K562 (cell line): ENCODE results near the gene E2F3.
A peak's percentile ranks its signal among the peaks of the same experiment; 100 is the strongest.

Experiments
- C11orf30 ChIP-seq: fragments of 450-650 bp; IDR thresholded peaks from 2 replicates; pipeline ENCODE4 v1.6.1; 2016; ENCODE audit warnings: low read depth, mild to moderate bottlenecking
- PCBP1 ChIP-seq: fragments of 200-400 bp; formaldehyde crosslinking; IDR thresholded peaks from 2 replicates; pipeline ENCODE4 v1.6.1; 2018; ENCODE audit warnings: mild to moderate bottlenecking, low read depth, low read length; ENCODE audit not compliant: poor library complexity, severe bottlenecking
- SIN3A ChIP-seq, 2 experiments: fragments of 150-350 bp in 1 of 2; IDR thresholded peaks; 2 replicates each; pipeline ENCODE4 v1.6.1; 2011 to 2016; ENCODE audit warnings: borderline replicate concordance in 2 of 2, low read depth in 2 of 2, low read length in 2 of 2, mild to moderate bottlenecking in 2 of 2, moderate library complexity in 2 of 2; ENCODE audit not compliant: control insufficient read depth in 1 of 2
- SOX6 ChIP-seq: fragments of 450-650 bp; IDR thresholded peaks from 2 replicates; pipeline ENCODE4 v1.6.1; 2014; ENCODE audit warnings: mild to moderate bottlenecking
- TEAD1 ChIP-seq, 2 experiments: fragments of 450-650 bp in 1 of 2; sonication (generic) in 1 of 2; formaldehyde crosslinking; IDR thresholded peaks; 2 replicates each; pipeline versions ENCODE4 v1.4.0 to v1.8.0; 2020 to 2022; ENCODE audit warnings: mild to moderate bottlenecking in 2 of 2, missing genetic modification reagents in 1 of 2
- ZKSCAN3 ChIP-seq: fragments of 250-450 bp; sonication (Bioruptor Pico); IDR thresholded peaks from 2 replicates; pipeline ENCODE4 v1.4.0; 2020
- ZNF3 ChIP-seq: fragments of 250-450 bp; sonication (Bioruptor Pico); IDR thresholded peaks from 2 replicates; pipeline ENCODE4 v1.5.0; 2021; ENCODE audit warnings: mild to moderate bottlenecking, moderate library complexity

- no peak; a peak in 2 of 4 replicates for TF ChIP-seq TEAD1 (CRISPR knock-in tag; IDR thresholded peaks at IDR 0.05)
- no peak for TF ChIP-seq SIN3A (IDR thresholded peaks at IDR 0.05; ENCODE audit: borderline replicate concordance in 2 of 2, control insufficient read depth in 1 of 2, low read depth in 2 of 2, low read length in 2 of 2)
- no peak for TF ChIP-seq PCBP1
- no peak for TF ChIP-seq ZNF3 (CRISPR knock-in tag)
- peak; percentile 91 for TF ChIP-seq C11orf30
- peak; percentile 94 for TF ChIP-seq SOX6
- no peak for TF ChIP-seq ZKSCAN3 (CRISPR knock-in tag)
These were observed 56.6 kb downstream of the E2F3 start for GRCh38 chr6:20458027-20458894.
